Glutamatergic neuron (in vitro differentiated cells): ENCODE results near the gene SBK1. TPM values are rescaled to one million over a fixed set of nuclear protein-coding genes. Genes with fewer than 3 reads are reported as not detected.
A peak's percentile ranks its signal among the peaks of the same experiment; 100 is the strongest.

Experiments used
- DNase-seq: peaks from one replicate; pipeline ENCODE4 v3.0.0; 2022
- H3K27ac Mint-ChIP-seq: one replicate; pipeline ENCODE4 v1.8.0; 2020; ENCODE audit warnings: mild to moderate bottlenecking, mixed read lengths, inconsistent platforms; ENCODE audit not compliant: unreplicated experiment
- H3K27me3 Mint-ChIP-seq: one replicate; pipeline ENCODE4 v1.8.0; 2020; ENCODE audit warnings: mild to moderate bottlenecking, moderate library complexity, mixed read lengths, inconsistent platforms; ENCODE audit not compliant: unreplicated experiment
- H3K36me3 Mint-ChIP-seq: one replicate; pipeline ENCODE4 v1.8.0; 2020; ENCODE audit warnings: mild to moderate bottlenecking, mixed read lengths, inconsistent platforms; ENCODE audit not compliant: unreplicated experiment
- H3K4me1 Mint-ChIP-seq: one replicate; pipeline ENCODE4 v1.8.0; 2020; ENCODE audit warnings: mild to moderate bottlenecking, low read depth, mixed read lengths, inconsistent platforms; ENCODE audit not compliant: unreplicated experiment
- H3K4me3 Mint-ChIP-seq: one replicate; pipeline ENCODE4 v1.8.0; 2020; ENCODE audit warnings: mild to moderate bottlenecking, mixed read lengths, inconsistent platforms; ENCODE audit not compliant: unreplicated experiment
- H3K9me3 Mint-ChIP-seq: one replicate; pipeline ENCODE4 v1.8.0; 2020; ENCODE audit warnings: mild to moderate bottlenecking, moderate library complexity, mixed read lengths, inconsistent platforms; ENCODE audit not compliant: unreplicated experiment
- CTCF ChIP-seq: fragments of 200-600 bp; sonication (generic); IDR thresholded peaks from one replicate; pipeline ENCODE4 v1.5.0; 2021; ENCODE audit not compliant: partially characterized antibody, unreplicated experiment
- total RNA-seq: library from RNA; stranded (reverse); fragmentation: NEBNext Ultra II Directional; extraction: Animal tissue kit (Norgen Biotek cat#: 25700); gene quantifications from one replicate; pipeline ENCODE4 v1.2.1, GENCODE V29; 2021; ENCODE audit not compliant: unreplicated experiment

Gene SBK1
- total RNA-seq, 1 donor from 2014 or later, result 117 TPM

DNA sequence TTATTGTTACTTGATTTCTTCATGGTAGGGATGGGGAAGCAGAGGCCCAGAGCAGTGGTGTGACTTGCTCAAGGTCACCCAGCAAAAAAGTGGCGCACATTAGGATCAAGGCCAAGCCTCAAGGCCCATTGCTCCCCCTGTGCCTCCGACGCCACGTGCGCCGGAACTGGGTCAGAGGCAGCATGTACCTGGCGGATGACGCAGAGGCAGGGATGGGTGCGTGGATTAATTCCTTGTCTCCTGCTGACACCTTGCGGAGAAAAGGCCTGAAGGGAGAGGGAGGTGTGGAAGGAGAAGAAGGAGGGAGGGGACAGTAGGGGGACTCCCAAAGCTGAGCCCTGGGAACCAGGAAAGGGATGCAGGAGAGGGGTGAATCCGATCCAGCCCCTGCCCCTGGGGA is 18.5 kb downstream of the SBK1 start:
- H3K4me3 Mint-ChIP-seq, result no peak overlapping the region
- peaks cover 9% of the 10 kb centered on the region for H3K9me3 Mint-ChIP-seq
- peaks cover 8% of the 10 kb centered on the region for H3K27me3 Mint-ChIP-seq
- H3K4me1 Mint-ChIP-seq, result peaks cover 17% of the 10 kb centered on the region
- no peak for DNase-seq
- no peak for TF ChIP-seq CTCF
- H3K36me3 Mint-ChIP-seq, result peaks cover 8% of the 10 kb centered on the region
- no peak overlapping the region for H3K27ac Mint-ChIP-seq

DNA sequence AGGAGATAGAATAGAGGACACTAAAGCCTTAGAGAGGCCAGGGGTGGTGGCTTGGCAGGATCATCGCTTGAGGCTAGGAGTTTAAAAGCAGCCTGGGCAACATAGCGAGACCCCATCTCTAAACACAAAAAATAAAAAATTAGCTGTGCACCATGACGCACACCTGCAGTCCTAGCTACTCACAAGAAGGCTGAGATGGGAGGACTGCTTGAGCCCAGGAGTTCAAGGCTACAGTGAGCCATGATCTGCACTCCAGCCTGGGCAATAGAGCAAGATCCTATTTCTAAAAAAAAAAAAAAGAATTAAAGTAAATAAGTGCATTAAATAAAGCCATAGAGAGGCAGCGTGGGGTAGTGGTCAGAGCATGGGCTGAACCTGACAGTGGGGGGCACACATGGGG is 19.1 kb downstream of the SBK1 start:
- peaks cover 10% of the 10 kb centered on the region for H3K27me3 Mint-ChIP-seq
- peaks cover 8% of the 10 kb centered on the region for H3K36me3 Mint-ChIP-seq
- H3K9me3 Mint-ChIP-seq, result peaks cover 9% of the 10 kb centered on the region
- no peak for TF ChIP-seq CTCF
- peaks cover 15% of the 10 kb centered on the region for H3K4me1 Mint-ChIP-seq
- H3K4me3 Mint-ChIP-seq, result no peak overlapping the region
- no peak for DNase-seq
- H3K27ac Mint-ChIP-seq, result peak overlapping the region; percentile 9

DNA sequence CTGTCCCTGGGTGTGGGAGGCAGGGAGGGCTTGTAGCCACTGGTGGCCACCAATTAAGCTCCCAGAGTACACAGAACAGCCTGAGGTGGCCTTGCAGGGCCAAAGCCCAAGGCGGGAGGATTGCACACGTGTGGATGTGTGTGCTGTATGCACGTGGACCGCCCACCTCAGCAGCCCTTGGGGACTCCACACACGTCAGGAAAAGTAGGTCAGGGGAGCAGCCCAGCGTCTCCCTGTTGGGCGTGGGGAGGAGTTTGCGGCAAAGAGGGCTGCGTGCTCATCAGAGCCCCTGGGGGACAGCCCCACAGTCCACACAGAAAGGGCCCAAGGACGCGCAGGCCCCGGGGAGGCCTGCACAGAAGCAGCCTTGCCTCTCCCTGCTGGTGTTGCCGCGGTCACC is 19.6 kb downstream of the SBK1 start:
- Mint-ChIP-seq H3K4me1 (peaks cover 15% of the 10 kb centered on the region), H3K9me3 (peaks cover 9% of the 10 kb centered on the region), H3K27me3 (peaks cover 10% of the 10 kb centered on the region), H3K36me3 (peaks cover 8% of the 10 kb centered on the region), H3K4me3 (no peak overlapping the region), H3K27ac (no peak overlapping the region)
- DNase-seq, result no peak
- TF ChIP-seq CTCF, result no peak

GRCh38 chr16:28312327-28312726 is 20.0 kb downstream of the SBK1 start:
- Mint-ChIP-seq H3K4me1 (peaks cover 15% of the 10 kb centered on the region), H3K27me3 (peaks cover 10% of the 10 kb centered on the region), H3K9me3 (peaks cover 9% of the 10 kb centered on the region), H3K36me3 (peaks cover 8% of the 10 kb centered on the region), H3K27ac (no peak overlapping the region), H3K4me3 (no peak overlapping the region)
- no peak for TF ChIP-seq CTCF
- DNase-seq, result no peak

DNA sequence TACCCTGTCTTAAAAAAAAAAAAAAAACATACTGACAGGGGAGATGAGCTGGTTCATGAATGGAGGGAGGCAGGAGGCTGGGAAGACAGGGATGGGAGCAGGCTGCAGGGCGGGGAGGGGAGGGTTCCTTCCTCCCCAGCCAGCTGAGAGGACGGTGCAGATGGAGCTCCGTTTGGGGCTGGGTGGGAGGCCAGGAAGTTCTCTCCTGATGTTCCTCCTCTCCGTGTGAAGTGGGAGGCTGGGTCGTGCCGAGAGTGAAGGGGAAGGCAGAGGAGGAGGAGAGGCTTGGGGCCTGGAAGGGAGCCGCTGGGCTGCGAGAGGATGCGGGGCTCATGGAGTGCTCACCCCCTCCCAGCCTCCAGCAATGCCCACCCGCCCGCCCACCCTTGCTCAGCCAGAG is 21.3 kb downstream of the SBK1 start:
- H3K27me3 Mint-ChIP-seq, result peaks cover 13% of the 10 kb centered on the region
- H3K4me3 Mint-ChIP-seq, result no peak overlapping the region
- H3K9me3 Mint-ChIP-seq, result peaks cover 12% of the 10 kb centered on the region
- H3K4me1 Mint-ChIP-seq, result peaks cover 24% of the 10 kb centered on the region
- no peak for TF ChIP-seq CTCF
- DNase-seq, result no peak
- H3K36me3 Mint-ChIP-seq, result peaks cover 7% of the 10 kb centered on the region
- no peak overlapping the region for H3K27ac Mint-ChIP-seq
